Trophoblast cell (in vitro differentiated cells and primary cell): ENCODE measurements around the gene SPAAR.

Experiments
- DNase-seq, 2 donors: peaks; one replicate each; pipeline ENCODE4 v3.0.0-alpha.2; 2016
- H2AFZ ChIP-seq: 2 replicates; pipeline ENCODE4 v1.6.1; 2013; ENCODE audit warnings: low read length, moderate library complexity, mild to moderate bottlenecking; ENCODE audit not compliant: insufficient read depth, poor library complexity
- H2AK5ac ChIP-seq: 2 replicates; pipeline ENCODE4 v1.6.1; 2013; ENCODE audit warnings: mild to moderate bottlenecking, low read length
- H2BK120ac ChIP-seq: 2 replicates; pipeline ENCODE4 v1.6.1; 2013; ENCODE audit warnings: low read length, mild to moderate bottlenecking, moderate library complexity; ENCODE audit not compliant: insufficient read depth, poor library complexity
- H2BK12ac ChIP-seq: 2 replicates; pipeline ENCODE4 v1.6.1; 2013; ENCODE audit warnings: mild to moderate bottlenecking, low read length, moderate library complexity
- H2BK5ac ChIP-seq: 2 replicates; pipeline ENCODE4 v1.6.1; 2013; ENCODE audit warnings: low read length, low read depth, moderate library complexity, mild to moderate bottlenecking; ENCODE audit not compliant: poor library complexity
- H3K14ac ChIP-seq: 2 replicates; pipeline ENCODE4 v1.6.1; 2013; ENCODE audit warnings: mild to moderate bottlenecking, low read length
- H3K18ac ChIP-seq: 2 replicates; pipeline ENCODE4 v1.6.1; 2013; ENCODE audit warnings: mild to moderate bottlenecking, low read length
- H3K23ac ChIP-seq: 2 replicates; pipeline ENCODE4 v1.6.1; 2013; ENCODE audit warnings: low read length
- H3K27ac ChIP-seq: 2 replicates; pipeline ENCODE4 v1.5.1; 2013; ENCODE audit warnings: low read depth, mild to moderate bottlenecking, inconsistent platforms, low read length, moderate library complexity
- H3K27me3 ChIP-seq: 2 replicates; pipeline ENCODE4 v1.6.1; 2013; ENCODE audit warnings: inconsistent platforms, mild to moderate bottlenecking, low read length, moderate library complexity; ENCODE audit not compliant: insufficient read depth
- H3K36me3 ChIP-seq, 2 experiments: 1 replicate in 1 of 2; 2 replicates in 1 of 2; pipeline ENCODE4 v1.6.1; 2013; ENCODE audit warnings: low read length in 2 of 2, mild to moderate bottlenecking in 2 of 2, moderate library complexity in 1 of 2; ENCODE audit not compliant: insufficient read depth in 2 of 2, control insufficient read depth in 1 of 2
- H3K4ac ChIP-seq: 2 replicates; pipeline ENCODE4 v1.6.1; 2013; ENCODE audit warnings: low read depth, mild to moderate bottlenecking, low read length, moderate library complexity
- H3K4me1 ChIP-seq, 2 experiments: 1 replicate in 1 of 2; 2 replicates in 1 of 2; pipeline ENCODE4 v1.6.1; 2013; ENCODE audit warnings: low read length in 2 of 2, mild to moderate bottlenecking in 2 of 2, moderate library complexity in 1 of 2; ENCODE audit not compliant: insufficient read depth in 2 of 2, control insufficient read depth in 1 of 2
- H3K4me2 ChIP-seq: 2 replicates; pipeline ENCODE4 v1.6.1; 2013; ENCODE audit warnings: inconsistent platforms, mild to moderate bottlenecking, low read length, moderate library complexity
- H3K4me3 ChIP-seq: 2 replicates; pipeline ENCODE4 v1.5.1; 2013; ENCODE audit warnings: mild to moderate bottlenecking, low read depth, low read length, inconsistent platforms
- H3K79me1 ChIP-seq: one replicate; pipeline ENCODE4 v1.6.1; 2013; ENCODE audit warnings: low read length
- H3K79me2 ChIP-seq: 2 replicates; pipeline ENCODE4 v1.6.1; 2013; ENCODE audit warnings: low read length, mild to moderate bottlenecking; ENCODE audit not compliant: control insufficient read depth, insufficient read depth, poor library complexity
- H3K9ac ChIP-seq: 2 replicates; pipeline ENCODE4 v1.6.1; 2013; ENCODE audit warnings: mild to moderate bottlenecking, low read length
- H3K9me3 ChIP-seq: 2 replicates; pipeline ENCODE4 v1.6.1; 2013; ENCODE audit warnings: low read depth, mild to moderate bottlenecking, control low read depth, inconsistent platforms, low read length; ENCODE audit not compliant: insufficient read depth
- H4K12ac ChIP-seq: 2 replicates; pipeline ENCODE4 v1.6.1; 2013; ENCODE audit warnings: low read depth, mild to moderate bottlenecking, low read length, moderate library complexity
- H4K8ac ChIP-seq: 2 replicates; pipeline ENCODE4 v1.6.1; 2013; ENCODE audit warnings: low read depth, mild to moderate bottlenecking, low read length, moderate library complexity
- H4K91ac ChIP-seq: one replicate; pipeline ENCODE4 v1.6.1; 2013; ENCODE audit warnings: low read depth, mild to moderate bottlenecking, low read length, moderate library complexity
- WGBS: extraction: QIAGEN DNeasy Blood & Tissue Kit; methylation state at CpG from one replicate; pipeline ENCODE4 v1.1.7; 2013; ENCODE audit warnings: missing lambda C conversion rate; ENCODE audit not compliant: insufficient read length, insufficient coverage; ENCODE audit errors: extremely low coverage; 5-methylcytosine and 5-hydroxymethylcytosine counted together

SPAAR gene

GRCh38 chr9:35956651-35957050 is 47.4 kb downstream of the SPAAR start:
- Histone ChIP-seq H4K12ac (no peak overlapping the region), H3K79me1 (no peaks in the 10 kb centered on the region), H4K91ac (no peak overlapping the region), H3K27me3 (no peaks in the 10 kb centered on the region), H3K79me2 (no peaks in the 10 kb centered on the region), H3K4me3 (no peak overlapping the region), H3K14ac (no peak overlapping the region), H2BK12ac (no peak overlapping the region), H2AFZ (no peak overlapping the region), H2BK120ac (no peak overlapping the region), H3K9me3 (peaks cover 2% of the 10 kb centered on the region), H3K4me1 (peaks cover 0 to 2% of the 10 kb centered on the region in 2 experiments), H3K27ac (no peak overlapping the region), H3K18ac (no peak overlapping the region), H3K23ac (no peak overlapping the region), H3K36me3 (no peaks in the 10 kb centered on the region), H3K4ac (no peak overlapping the region), H3K4me2 (no peak overlapping the region), H2BK5ac (no peak overlapping the region), H3K9ac (no peak overlapping the region), H2AK5ac (no peak overlapping the region), H4K8ac (no peak overlapping the region)
- DNase-seq, result peak in 1 of 2 donors; percentile 18
- no CpG with 5 or more reads among the region's 5 CpGs for WGBS

GRCh38 chr9:35958104-35958837 is 49.0 kb downstream of the SPAAR start, which contains the start of gene OR2S2:
OR2S2 (minus strand) TSS chr9:35958154; CDS start chr9:35958098, 56 bp downstream.
- Histone ChIP-seq H3K4me3 (no peak within 1 kb of the TSS), H4K91ac (no peak within 1 kb of the TSS), H3K23ac (no peak within 1 kb of the TSS), H3K18ac (no peak within 1 kb of the TSS), H3K79me2 (no peaks in the 10 kb centered on the region), H3K27ac (no peak within 1 kb of the TSS), H3K4me2 (no peak within 1 kb of the TSS), H4K8ac (no peak within 1 kb of the TSS), H3K36me3 (no peaks in the 10 kb centered on the region), H3K9ac (no peak within 1 kb of the TSS), H3K14ac (no peak within 1 kb of the TSS), H4K12ac (no peak within 1 kb of the TSS), H3K79me1 (no peaks in the 10 kb centered on the region), H2BK5ac (no peak within 1 kb of the TSS), H2BK120ac (no peak within 1 kb of the TSS), H2AFZ (no peak within 1 kb of the TSS), H2AK5ac (no peak within 1 kb of the TSS), H3K9me3 (peaks cover 2% of the 10 kb centered on the region), H3K27me3 (no peaks in the 10 kb centered on the region), H2BK12ac (no peak within 1 kb of the TSS), H3K4me1 (no peaks in the 10 kb centered on the region), H3K4ac (no peak within 1 kb of the TSS)
- WGBS, result no CpG with 5 or more reads among the region's 5 CpGs
- DNase-seq, result no peak

- H3K9ac ChIP-seq, result no peak overlapping the region
- no peak overlapping the region for H3K18ac ChIP-seq
Observed at GRCh38 chr9:35960039-35960655, 50.9 kb downstream of the SPAAR start.

More at GRCh38 chr9:35960039-35960655, 50.9 kb downstream of the SPAAR start:
- DNase-seq, result no peak
- H2BK120ac ChIP-seq, result no peak overlapping the region
- H3K36me3 ChIP-seq, result no peaks in the 10 kb centered on the region
- WGBS, result no CpG with 5 or more reads among the region's 3 CpGs
- no peak overlapping the region for H3K27ac ChIP-seq
- H3K27me3 ChIP-seq, result no peaks in the 10 kb centered on the region
- no peak overlapping the region for H2AFZ ChIP-seq
- H3K79me1 ChIP-seq, result no peaks in the 10 kb centered on the region
- H3K4me3 ChIP-seq, result no peak overlapping the region
- no peak overlapping the region for H4K91ac ChIP-seq
- no peak overlapping the region for H2BK12ac ChIP-seq
- no peak overlapping the region for H3K23ac ChIP-seq
- no peak overlapping the region for H3K4ac ChIP-seq
- H3K9me3 ChIP-seq, result peaks cover 2% of the 10 kb centered on the region
- H4K12ac ChIP-seq, result no peak overlapping the region
- H3K14ac ChIP-seq, result no peak overlapping the region
- H2BK5ac ChIP-seq, result no peak overlapping the region
- H2AK5ac ChIP-seq, result no peak overlapping the region
- no peak overlapping the region for H4K8ac ChIP-seq
- no peaks in the 10 kb centered on the region for H3K4me1 ChIP-seq
- H3K4me2 ChIP-seq, result no peak overlapping the region
- no peaks in the 10 kb centered on the region for H3K79me2 ChIP-seq
